AG08396 (cell line): ENCODE data around the gene SRPX2.
A peak's percentile ranks its signal among the peaks of the same experiment; 100 is the strongest.

ENCODE experiments used
- DNase-seq: peaks from one replicate; pipeline ENCODE4 v3.0.0; 2012; ENCODE audit warnings: low spot score, mixed read lengths

The SRPX2 gene

DNA sequence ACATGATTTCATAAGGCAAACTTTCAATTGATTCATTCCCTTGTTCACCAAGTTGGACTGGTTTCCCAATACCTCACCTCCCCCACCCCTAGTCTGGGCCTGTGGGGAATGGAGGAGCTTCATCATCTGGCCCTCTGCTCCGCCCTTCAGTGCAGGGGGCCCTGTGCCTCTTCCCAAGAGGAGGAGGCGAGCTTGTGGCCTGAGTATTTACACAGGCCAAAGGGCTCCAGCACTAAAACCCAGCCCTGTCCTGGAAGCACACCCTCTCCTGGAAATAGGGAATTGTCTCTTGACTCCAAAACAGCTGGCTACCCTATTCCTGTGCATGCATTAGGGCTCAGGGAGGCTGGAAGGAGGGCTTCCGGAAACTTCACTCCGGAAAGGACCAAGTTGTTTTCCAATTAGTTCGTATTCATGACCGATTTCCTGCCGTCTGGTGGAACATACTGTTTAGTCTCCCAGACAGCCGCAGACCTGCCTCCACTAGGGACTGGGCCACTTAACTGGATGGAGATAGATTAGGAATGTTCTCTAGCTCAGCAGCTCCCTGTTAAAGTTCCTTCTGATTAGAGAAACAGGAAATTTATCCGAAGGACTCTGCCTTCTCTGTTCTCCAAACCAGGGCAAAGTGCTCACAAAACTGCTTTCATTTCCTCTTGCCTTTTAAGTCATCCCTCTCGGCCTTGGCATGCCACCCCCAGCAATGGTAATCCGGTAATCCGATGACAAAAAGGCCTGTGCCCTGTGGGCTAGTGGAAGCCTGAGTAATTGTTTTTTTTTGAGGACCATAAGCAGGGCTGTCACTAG lies 5.8 kb downstream of the SRPX2 start:
- peak; percentile 71 for DNase-seq

DNA sequence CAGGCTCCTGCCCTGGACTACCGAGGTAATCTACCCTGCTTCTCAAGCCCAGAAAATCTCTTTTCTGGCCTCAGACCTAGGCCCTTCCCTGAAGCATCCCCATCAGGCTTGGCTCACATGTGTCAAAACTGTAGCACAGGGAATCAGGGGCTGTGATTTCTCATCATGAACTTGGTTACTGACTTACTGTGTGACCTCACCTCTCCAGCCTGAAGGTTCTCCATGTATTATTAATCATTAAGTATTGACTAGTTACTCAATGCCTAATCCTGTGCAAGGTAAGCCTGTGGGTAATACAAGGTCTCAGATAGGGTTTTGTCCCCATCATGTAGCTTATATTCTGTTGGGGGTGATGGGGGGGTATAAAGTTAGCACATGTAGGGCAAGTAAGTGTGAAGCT lies 6.8 kb downstream of the SRPX2 start:
- DNase-seq: no peak

DNA sequence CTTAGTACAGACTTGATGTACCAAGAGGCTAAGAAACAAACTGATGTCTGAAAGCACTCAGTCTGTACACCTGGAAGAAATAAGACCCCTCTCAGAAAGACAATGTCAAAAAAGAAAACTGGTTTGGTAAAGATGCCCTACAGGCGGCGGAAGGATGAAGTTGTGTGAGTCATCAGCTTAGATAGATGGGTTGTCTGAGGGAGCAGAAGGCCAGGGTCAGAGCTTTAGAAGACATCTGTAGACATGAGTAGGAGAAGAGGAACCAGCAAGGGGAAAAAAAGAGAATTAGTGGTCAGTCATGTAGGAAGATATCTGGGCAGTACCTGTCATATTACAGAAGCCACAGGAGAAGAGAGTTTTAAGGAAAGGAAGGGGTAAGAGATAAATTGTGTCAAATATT lies 8.3 kb downstream of the SRPX2 start:
- no peak for DNase-seq

DNA sequence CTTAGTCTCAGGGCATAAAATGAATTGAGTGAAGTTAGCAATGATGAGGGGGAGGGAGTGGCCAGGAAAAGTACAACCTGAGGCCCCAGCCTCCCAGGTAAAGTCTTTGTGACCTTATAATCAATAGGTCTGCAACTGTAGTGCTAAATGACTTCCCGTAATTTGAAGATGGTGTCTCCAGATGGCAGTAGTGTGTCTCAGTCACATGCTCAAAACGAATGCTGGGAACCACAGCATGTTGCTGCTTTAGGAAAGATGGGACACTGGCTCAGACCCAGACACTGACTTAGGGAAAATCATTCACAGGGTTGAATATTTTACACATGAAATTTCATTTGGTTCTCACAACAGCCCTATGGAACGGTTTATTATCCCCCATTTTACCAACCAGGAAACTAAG lies 10.3 kb downstream of the SRPX2 start:
- DNase-seq: no peak

DNA sequence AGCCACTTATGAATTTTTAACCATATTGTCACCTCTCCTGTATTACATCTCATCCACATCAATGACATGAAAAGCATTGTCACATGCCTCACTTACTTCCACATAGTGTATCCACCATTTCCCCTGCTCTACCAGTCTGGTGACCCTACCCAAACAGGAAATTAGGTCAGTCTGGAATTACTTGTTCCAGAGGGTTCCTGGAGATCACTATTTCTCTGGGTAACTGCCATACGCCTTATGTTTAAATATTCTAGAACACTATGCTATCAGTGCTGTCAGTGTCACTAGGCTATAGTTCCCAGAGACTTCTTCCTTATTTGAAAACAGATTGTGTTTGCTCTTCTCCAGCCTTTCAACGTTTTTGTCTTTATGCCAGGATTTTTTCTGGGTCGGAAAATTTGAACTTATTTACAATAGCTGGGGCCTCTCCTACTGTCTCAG lies 15.0 kb downstream of the SRPX2 start:
- DNase-seq: no peak

DNA sequence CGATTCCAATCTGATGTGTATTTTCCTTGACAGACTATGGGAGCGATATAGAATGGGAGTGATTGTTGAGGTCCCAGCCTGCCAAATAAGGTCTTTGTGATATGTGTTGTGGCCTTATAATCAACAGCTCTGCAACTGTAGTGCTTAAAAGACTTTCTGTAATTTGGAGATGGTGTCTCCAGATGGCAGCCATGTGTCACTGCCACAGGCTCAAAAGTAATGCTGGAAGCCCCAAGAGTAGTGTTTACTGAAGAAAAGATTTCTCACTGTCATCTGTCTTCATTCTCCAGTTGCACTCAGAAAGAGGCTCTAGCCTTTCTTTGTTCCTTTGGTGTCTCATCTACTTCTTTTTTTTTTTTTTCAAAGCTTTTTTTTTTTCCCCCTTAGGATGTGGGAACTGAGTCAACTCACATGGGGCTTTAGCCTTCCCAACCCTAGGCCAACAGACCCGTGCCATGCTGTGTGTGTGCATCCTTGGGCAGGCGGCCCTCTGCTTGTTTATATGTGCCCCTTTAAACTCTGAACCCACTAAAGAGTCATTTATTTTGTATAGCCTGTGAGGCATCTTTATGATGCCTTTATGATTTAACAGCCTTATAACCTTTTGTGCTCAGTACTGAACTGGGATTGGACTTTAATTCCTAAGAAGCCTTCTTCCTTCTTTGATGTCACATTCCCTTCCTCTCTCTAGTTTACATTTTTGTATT lies 15.6 kb downstream of the SRPX2 start:
- no peak for DNase-seq

DNA sequence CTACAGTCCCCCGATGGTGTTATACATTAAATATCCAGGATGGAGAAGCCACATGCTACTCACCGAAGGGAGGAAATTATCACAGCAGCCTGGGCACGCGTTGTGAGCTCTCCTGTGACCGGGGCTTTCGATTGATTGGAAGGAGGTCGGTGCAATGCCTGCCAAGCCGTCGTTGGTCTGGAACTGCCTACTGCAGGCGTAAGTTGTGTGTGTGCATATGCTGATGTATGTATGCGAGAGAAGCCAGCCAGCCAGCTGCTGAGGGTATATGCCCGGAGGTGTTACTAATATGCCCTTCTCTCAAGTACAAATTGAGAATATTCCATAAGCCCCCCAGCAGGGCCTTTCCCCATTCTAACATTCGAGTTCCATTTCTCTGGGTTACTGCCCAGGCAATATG lies 18.2 kb downstream of the SRPX2 start:
- no peak for DNase-seq

DNA sequence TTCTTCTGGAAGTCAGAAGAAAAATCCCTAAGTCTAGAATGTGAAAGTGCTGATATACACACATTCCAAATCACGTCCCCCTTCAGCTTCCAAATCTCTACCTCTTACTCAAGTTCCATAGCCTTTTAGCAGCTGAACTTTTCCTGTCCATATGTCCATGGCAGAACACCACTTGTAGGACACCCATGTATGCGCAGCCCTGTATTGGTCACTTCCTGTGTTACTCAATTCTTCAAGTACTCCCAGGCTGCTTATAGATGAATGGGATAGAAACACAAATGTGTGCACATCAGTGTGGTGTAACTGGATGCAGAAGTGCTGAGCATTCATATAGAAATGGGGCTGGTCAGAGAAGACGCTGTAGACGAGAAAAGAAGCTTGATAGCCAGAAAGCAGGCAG lies 18.8 kb downstream of the SRPX2 start:
- DNase-seq: no peak

DNA sequence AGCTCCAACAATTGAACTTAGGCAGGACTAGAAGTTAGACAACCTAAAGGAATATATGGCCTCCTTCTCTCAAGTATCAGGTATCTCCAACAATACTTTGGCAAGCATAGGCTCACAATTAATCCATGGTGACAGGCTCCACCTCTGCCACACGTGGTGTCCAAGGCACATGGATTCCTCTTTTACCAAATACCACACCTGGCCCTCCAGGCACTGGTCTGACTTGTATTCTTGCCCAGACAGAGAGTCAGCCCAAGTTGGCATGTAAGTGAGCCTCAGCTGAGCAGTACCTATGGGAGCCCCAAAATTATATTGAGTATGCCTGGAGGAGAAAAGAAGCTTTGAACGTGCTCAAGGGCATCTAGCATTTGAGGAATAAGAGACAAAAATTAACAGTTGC lies 19.6 kb downstream of the SRPX2 start:
- DNase-seq: no peak

DNA sequence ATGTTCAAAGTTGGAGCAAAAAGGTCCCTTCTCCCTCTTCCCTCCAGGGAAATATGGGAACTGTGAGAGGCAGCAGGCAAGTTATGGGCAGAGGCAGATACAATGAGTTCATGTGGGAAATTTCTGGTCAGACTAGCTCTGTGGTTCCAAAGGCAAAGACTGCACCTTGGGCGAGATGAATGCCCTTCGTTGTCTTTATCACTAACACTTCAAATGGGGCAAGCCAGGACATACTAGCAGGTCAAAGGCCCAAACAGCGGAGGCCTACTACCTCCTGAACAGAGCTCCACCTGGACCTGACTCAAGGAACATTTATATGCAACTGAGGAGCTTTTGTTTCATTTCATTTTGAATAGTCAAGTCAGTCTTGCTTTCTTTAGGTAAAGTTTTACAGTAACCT lies 29.0 kb downstream of the SRPX2 start:
- no peak for DNase-seq

DNA sequence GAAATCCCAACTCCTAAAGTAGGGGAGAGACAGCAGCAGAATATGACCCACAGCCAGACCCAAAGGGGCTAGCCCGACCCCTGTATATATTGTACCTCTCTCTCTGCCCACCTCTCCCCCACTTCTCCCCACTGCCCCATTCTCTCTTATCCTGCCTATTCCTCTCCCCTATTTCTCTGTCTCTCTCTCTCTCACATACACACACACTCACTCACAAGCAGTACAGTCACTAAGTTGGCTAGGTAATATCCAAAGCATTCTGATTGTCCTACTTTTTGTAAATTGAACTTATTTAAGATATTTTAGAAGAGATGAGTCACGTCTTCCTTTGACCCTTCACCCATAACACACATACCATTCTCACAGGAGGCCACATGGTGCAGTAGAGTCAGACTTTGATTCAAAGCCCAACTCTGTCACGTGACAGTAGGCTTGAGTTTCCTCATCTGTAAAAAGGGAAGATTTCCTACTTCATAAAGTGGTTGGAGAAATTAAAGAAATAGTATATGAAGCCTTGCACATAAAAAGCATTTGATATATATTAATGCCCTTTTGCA lies 29.5 kb downstream of the SRPX2 start:
- peak; percentile 29 for DNase-seq

DNA sequence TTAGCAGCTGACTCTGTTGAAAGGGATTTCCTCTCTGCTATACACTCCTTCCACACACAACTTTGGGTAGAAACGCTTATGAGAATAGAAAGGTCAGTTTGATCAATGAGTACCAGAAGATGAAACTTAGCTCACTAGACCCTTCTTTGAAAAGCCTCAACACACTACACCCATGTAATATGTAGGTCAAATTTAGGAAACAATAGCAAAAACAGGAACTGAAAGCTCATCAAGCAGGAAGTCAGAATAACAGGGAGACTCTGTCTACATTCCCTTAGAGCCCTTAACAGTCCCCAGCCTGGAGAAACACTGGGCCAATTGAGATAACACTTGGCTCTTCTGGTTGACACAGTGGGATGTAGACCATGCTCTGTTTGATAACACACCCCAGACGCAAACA lies 30.7 kb downstream of the SRPX2 start:
- no peak for DNase-seq

DNA sequence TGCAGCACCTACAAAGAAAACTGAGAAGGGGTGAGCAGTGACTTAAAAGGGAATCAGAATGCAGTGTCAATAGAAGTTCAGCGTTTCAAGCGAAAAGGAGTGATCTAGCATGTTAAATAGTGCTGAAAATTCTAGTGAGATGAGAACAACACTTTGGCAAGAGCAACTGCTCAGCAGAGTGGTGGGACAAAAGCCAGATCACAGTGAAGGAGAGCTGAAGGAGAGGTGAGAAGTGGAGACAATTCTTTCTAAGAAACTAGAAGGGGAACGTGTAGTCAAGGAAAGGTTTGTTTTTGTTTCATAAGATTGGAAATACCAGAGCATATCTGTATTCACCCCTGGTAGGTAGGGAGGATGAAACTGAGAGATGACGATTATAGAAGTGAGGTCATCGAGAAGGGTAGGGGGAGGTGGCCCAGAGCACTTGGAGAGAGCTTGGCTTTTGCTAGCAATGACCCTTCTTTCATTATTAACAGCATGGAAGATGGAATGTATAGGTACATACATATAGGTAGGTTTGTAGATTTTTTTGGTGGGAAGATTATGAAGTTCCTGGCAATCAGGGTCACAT lies 33.7 kb downstream of the SRPX2 start:
- DNase-seq: no peak

DNA sequence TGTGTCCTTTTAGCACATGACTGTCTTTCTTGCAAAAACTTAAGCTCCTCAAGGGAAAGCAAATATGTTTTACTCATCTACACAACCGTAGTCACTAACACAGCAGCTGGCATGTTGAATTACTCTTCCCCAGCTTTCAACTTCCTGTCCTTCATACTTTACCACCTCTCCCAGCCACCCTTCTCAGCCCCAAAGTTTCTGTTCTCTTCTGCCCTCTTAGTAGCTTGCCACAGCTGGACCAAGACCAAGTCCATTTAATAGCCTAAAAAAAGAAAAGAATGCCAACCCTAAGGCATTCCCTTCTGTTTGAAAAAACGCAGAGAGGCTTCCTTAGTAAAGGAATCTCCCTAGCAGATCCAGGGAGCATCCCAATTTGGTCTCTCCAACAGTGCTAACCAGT lies 36.8 kb downstream of the SRPX2 start:
- DNase-seq: no peak

DNA sequence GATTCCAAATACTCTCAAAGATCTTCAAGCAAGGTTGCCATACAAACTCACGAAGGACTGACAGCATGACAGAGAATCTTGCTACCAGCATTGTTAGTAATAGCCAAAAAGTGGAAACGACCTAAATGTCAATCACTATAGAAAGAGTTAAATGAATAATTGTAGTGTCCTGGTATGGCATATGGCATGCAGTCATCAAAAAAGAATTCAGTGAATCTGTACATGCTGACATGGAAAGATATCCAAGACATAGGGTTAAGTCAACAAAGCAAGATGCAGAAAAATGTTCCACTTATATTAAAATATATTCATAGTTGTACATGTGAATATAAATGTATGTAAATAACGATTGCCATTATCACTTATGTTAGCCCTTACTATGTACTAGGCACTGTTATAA lies 37.6 kb downstream of the SRPX2 start:
- no peak for DNase-seq

DNA sequence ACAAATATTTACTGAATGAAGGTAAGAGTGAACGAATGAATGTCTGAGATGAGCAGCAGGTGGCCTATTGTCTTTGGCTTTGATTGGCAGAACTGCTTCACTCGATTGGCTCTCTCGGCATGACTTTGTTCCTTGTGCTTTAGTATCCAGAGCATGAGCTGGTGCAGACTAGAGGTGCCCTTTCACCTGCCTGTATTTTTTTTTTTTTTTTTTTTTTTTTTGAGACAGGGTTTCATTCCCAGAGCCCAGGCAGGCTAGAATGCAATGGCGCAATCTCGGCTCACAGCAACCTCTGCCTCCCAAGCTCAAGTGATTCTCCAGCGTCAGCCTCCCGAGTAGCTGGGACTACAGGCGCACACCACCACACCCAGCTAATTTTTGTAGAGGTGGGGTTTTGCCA lies 38.9 kb downstream of the SRPX2 start:
- no peak for DNase-seq

DNA sequence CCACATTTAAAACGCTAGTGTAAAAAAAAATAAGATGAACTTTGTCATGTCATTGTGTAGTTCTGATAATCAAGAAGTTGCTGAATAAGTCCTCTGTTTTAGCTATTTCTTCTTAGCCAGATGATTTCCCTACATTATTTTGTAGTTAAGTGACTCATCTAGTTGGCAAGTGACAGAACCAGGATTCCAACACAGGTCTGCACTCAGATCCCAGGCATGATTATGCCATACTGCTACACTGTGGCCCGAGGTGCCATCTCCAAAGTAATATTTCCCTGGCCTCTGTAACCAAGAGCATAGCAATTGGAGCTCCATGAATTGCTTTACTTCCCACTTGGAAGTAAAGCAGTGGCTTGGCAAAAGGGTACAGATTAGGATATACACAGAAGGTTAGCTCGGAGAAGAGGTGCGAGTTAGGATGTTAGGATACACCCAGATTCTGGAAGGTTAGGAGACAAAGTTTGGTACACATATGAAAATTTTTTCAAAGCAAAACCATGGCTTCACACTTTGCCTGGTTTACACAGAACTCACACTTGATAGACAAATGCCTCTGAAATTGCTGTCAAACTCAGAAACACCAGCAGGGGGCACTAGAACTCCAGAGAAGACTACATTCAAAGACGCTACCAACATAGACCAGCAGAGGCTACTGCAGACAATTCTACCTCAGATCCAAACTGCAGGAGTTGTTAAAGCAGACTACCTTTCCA lies 41.4 kb downstream of the SRPX2 start:
- DNase-seq: peak; percentile 65

DNA sequence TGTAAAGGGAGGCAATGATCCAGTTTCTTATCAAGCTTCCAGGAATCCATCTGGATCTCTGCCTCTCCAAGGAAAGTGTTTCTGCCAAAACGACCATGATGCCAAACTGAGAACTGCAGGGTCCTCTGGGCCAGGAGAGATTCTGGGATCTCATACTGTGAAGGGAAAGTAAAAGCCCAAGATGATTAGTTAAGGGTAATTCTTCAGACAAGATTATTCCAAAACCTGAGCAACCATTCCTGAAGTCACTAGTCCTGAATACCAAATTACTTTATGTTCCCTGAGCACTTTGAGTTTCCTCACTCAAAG lies 42.0 kb downstream of the SRPX2 start:
- no peak for DNase-seq

DNA sequence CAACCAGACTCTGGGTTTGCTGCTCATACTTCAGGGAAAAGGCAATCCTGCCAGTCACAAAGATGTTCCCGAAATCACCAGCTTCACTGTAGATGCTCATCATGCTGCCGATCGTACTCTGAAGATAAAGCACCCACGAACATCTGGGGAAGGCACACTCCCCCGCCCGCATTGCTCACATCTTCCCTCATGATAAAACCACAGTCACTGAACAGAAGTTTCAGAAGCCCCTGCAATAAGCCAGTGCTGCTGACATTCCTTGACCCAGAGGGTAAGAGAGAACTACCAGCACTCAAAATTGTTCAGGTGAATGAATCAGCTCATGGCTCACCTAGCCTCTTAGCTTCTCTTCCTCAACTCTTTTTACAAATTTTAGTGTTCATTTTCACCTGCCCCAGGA lies 43.1 kb downstream of the SRPX2 start:
- no peak for DNase-seq

DNA sequence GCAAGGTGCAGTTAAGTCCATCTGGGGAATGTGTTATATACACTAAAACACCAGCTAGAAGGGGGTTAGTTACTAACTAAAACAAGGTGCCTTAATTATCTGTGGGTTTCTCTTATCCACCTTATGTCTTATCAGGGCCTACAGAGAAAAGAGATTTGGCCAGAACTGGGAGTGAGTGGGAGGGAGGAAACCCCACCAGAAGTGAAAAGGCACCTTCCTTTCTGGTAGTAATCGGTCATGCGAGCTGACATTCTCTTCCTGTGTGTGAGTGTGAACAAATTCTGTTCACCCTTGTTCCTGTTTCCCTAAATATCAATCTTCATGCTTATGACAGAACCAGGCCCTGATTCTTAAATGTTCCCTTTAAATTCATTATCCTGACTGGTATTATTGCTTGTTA lies 43.5 kb downstream of the SRPX2 start:
- DNase-seq: no peak

DNA sequence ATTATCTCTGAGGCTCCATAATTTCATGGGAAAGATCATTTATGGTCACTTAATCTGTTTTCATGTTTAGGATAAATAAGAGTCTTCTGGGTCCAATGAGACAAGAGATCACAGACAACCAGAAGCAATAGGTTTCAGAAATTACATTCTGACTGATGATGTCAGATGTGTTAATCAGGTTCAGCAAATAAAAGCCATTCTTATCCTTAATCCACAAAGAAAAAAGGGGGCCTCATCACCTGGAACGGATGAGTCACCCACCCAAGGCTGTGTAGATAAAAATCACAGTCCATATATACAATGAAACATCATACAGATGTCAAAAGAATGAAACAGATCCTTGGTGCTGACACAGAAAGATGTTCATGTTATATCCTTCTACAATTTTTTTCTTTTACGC lies 51.3 kb downstream of the SRPX2 start:
- DNase-seq: no peak

DNA sequence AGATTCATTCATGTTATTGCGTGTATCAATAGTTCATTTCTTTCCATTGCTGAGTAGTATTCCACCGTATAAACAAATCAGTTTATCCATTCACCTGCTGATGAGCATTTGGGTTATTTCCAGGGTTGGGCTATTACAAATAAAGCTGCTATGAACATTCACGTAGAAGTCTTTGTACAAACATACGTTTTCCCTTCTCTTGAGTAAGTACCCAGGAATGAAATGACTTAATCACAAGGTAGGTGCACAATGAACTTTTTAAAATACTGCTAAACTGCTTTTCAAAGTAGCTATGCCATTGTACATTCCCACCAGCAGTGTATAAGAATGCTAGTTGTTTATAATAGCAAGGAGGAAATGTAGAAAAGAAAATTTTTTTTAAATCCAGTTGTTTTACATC lies 52.0 kb downstream of the SRPX2 start:
- no peak for DNase-seq
